22Rv1 (cell line): ENCODE results near the gene BMERB1.

ENCODE experiments used
- H3K27ac ChIP-seq: fragments of 450-650 bp; 2 replicates; pipeline ENCODE4 v1.5.1; 2017
- CTCF ChIP-seq: fragments of 450-650 bp; IDR thresholded peaks from 2 replicates; pipeline ENCODE4 v1.5.1; 2017; ENCODE audit warnings: mild to moderate bottlenecking
- ZFX ChIP-seq: fragments of 450-650 bp; IDR thresholded peaks from 2 replicates; pipeline ENCODE4 v1.6.1; 2017; ENCODE audit warnings: antibody characterized with exemption, borderline replicate concordance

Gene BMERB1

DNA sequence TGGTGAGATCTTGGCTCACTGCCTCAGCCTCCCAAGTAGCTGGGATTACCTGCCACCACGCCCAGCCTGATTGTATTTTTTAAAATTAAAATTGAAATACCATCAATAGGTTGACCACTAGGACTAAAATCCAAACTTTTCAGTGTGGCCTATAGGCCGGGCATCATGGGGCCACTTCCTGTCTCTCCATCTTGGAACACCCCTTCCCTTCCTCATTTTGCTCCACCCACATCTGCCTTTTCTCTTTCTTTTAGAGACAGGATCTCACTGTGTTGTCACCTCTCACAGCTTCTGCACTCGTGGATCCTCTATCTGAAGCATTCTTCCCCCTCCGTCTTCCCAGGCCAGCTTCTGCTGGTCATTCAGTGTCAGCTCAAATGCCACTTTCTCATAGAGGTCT lies 57.0 kb downstream of the BMERB1 start:
- H3K27ac ChIP-seq, result no peak overlapping the region
- TF ChIP-seq CTCF, result no peak
- TF ChIP-seq ZFX, result no peak

DNA sequence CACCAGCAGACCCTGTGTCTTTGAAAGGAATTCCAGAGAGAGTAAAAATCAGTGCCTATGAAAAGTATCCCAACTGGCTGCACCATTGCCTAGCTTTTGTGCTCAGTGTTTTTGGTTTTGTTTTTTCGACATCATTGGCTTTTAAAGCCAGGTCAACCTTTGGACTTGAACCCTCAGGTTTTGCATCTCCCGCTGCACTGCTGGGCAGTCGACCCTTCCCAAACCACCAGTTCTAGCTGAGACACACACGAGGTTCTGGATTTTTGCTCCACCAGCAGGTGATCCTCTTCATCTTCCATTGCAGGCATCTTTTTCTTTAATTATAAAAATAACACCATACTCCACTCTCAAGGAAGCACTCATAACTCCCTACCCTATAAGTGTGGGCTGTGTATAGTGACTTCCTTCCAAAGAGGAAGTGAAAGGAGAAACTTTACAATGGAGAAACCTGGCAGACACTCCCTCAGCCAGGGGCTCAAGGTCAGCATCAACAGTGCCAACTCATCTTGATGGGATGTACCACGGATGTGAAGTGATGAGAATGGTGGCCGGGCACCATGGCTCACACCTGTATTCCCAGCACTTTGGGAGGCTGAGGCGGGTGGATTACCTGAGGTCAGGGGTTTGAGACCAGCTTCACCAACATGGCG lies 57.8 kb downstream of the BMERB1 start:
- TF ChIP-seq ZFX, result no peak
- no peak for TF ChIP-seq CTCF
- no peak overlapping the region for H3K27ac ChIP-seq

DNA sequence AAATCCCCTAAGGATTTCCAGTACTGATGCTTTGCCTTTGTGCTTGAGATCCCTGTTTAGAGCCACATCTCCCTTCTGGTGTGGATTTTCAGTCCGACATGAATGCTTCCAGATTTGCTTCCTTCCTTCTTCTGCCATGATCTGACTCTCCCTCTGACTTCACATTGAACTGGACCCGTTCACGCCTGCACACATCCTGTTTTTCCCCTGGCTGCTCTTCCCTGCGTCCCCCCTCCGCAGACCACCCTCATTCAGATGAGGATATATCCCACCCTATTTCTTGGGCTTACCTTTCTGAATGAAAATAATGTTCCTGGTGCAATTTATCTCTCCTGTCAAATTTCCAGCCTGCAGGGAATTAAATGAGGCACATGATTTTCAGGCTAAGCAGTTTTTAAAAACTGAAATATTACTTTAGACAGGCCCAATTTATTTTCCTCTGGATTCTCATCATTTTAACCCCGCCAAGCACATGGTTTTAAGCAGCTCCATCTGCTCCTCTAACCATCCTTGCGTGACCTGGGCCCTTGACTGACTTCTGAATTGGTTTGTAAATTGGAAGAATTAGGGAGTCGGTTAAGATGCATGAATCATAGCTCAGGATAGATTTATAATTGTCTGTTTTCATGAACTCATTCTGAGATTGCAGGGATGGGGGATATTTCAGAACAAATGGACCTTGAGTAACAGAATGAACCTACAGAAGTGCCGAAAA lies 59.2 kb downstream of the BMERB1 start:
- H3K27ac ChIP-seq, result no peak overlapping the region
- TF ChIP-seq CTCF (no peak), ZFX (no peak)

GRCh38 chr16:15494236-15494635 lies 59.8 kb downstream of the BMERB1 start:
- TF ChIP-seq ZFX, result no peak
- TF ChIP-seq CTCF, result no peak
- no peak overlapping the region for H3K27ac ChIP-seq

DNA sequence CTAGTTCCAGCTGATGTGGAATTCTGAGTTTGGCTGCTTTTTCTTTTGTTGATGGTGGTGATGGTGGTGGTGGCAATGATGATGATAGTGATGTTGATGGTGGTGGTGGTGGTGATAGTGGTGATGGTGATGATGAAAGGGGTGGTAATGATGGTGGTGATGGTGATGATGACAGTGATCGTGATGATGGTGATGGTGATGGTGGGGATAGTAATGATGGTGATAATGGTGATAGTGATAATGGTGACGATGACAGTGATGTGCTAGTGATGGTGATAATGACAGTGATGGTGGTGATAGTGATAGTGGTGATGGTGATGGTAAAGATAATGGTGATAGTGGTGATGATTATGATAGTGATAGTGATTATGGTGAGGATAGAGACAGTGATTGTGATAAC lies 61.5 kb downstream of the BMERB1 start:
- TF ChIP-seq ZFX (no peak), CTCF (no peak)
- H3K27ac ChIP-seq, result no peak overlapping the region

DNA sequence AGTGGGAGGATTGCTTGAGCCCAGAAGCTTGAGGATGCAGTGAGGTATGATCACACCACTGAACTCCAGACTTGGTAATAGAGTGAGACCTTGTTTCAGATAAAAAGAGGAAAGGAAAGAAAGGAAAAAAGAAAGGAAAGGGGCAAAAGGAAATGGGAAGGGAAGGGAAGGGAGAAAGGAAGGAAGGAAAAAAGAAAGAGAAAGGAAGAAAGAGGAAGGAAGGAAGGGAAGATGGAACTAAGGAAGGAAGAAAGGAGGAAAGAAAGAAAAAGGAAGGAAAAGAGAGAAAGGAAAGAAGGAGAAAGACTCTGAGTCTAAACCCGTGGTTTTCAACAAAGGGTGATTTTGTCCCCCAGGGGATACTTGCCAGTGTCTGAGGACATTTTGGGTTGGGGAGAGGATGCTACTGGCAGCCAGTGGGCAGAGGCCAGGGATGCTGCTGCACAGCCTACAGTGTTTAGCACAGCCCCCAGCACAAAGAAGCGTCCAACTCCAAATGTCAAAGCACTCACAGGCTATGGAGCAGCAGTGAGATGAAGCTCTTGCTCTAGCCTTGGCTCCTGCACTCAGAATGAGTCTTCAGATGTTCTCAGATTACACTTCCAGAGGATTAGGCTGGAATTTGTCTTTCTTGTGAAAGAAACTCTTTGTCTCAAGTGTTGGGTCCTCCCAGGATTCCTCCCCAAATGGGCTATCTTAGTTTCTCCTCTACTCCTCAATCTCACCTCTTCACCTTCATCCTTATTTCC lies 64.2 kb downstream of the BMERB1 start:
- H3K27ac ChIP-seq, result no peak overlapping the region

More for the DNA sequence above, 64.2 kb downstream of the BMERB1 start:
- no peak for TF ChIP-seq ZFX
- no peak for TF ChIP-seq CTCF
